ENCODE results near the gene RAI2.
A peak's percentile ranks its signal among the peaks of the same experiment; 100 is the strongest.

The RAI2 gene

DNA sequence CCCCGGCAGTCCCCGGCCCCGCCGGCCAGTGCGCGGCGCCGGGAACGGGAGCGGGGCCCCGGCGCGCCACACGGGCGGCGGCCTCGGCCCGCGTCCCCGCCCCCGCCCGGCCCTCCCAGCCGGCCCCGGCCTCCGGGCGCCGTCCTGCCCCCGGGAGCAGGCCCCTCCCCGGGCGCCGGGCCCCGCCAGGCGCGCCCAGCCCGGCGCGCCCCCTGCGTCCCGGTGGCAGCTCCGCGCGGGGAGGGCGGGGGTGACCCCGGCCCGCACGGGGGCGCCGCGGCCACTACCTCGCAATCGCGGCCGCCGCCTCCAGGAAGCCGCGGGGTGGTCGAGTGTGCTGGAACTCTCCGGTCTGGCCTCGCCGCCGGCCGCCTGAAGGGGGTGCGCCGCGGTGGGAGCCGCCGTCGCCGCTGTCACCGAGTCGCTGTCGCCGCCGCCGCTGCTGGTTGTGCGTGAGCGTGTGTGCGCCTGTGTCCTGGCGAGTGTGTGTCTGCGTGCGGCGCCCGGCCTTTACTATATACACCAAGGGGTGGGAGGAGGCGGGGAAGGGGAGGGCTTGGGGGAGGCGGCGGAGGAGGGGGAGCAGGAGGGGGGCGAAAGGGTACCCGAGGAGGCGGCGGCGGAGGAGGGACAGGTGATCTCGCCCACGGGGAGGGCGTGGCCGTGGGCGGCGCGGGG, at the start of gene RAI2:
RAI2 (minus strand) TSS at position 488 of the 678 bp plus-strand sequence. CDS start 59,288 bp downstream, outside the sequence.
- peak; percentile 43 for DNase-seq

GRCh38 chrX:17888421-17888820, 27.3 kb upstream of the RAI2 start:
- no peak for DNase-seq

GRCh38 chrX:17882680-17883079, 21.6 kb upstream of the RAI2 start:
- no peak for DNase-seq

- no peak for DNase-seq
Measured at GRCh38 chrX:17878028-17878670, 17.1 kb upstream of the RAI2 start.

GRCh38 chrX:17876135-17876534, 15.0 kb upstream of the RAI2 start:
- no peak for DNase-seq

GRCh38 chrX:17869580-17869979, 8.5 kb upstream of the RAI2 start:
- DNase-seq: no peak

DNA sequence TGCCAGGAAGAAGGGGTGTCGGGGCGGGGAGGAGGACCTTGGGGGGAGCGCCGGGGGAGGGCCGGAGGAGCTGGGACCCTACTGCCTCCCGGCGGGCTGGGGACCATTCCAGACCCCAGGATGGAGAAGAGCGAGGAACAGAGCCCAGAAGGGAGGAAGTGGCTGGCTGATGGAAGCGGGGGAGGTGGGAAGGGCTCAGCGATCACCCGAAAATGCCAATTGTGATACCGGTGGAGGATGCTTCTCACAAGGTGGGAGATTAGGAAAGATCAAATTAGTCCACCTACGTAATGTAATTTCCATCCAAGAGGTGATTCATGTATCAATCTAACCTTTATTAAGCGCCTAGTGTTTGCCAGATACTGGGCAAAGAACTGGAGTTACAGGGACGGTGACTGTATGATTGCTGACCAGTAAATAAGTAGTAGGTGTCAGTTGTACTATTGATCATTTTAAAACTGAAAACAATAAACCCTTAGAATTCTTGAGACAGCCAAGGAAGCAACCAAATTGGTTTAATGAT, 452 bp upstream of the RAI2 start:
- DNase-seq: no peak

- DNase-seq: peak; percentile 23
Measured at GRCh38 chrX:17860179-17860780, 818 bp downstream of the RAI2 start.

DNA sequence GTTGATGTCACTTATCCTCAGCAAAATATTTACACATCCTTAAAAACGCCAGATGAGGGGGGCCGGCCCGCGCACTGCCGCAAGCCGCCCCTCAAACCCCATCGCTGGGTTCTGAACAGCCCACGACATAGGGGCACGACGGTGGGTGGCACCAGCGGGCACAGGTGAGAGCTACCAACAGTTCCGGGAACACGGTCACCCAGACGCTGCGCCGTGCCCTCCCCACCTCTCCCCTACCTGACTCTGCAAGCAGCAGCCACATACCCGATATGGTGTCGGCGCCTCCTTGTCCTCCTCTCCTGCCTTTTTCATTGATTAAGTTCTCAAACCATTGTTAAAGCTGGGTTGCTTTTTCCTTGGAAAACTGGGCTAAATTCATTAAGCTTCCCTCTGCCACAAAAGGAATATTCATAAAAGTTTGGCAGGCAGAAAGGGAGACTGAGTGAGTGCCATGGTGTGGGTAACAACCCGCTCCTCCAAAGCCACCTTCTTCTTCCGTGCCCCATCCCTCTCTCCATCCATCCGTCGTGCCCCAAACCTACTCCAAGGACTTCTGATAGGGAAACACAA, 1.4 kb downstream of the RAI2 start:
- peak; percentile 39 for DNase-seq

DNA sequence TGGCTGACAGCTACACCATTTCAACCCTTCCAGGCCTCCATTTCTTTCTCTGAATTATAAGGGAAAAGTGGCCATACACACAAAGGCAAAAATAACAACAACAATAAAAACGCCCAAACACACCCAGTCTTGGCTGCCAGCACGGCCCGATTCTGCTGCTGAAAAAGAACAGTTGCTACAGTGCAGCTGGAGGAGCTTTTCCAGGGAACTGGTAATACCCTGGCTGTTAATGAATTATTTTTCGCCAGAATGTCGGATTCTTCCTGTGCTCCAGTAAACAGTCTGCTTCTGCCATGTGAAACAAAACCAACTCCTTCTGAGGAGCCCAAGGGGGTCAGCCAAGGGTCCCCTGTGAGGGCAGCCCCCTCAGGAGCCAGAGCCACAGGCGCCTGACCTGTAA, 6.6 kb downstream of the RAI2 start:
- no peak for DNase-seq

GRCh38 chrX:17854069-17854468, 7.0 kb downstream of the RAI2 start:
- no peak for DNase-seq

- DNase-seq: no peak
Measured at GRCh38 chrX:17851874-17852273, 9.2 kb downstream of the RAI2 start.

DNA sequence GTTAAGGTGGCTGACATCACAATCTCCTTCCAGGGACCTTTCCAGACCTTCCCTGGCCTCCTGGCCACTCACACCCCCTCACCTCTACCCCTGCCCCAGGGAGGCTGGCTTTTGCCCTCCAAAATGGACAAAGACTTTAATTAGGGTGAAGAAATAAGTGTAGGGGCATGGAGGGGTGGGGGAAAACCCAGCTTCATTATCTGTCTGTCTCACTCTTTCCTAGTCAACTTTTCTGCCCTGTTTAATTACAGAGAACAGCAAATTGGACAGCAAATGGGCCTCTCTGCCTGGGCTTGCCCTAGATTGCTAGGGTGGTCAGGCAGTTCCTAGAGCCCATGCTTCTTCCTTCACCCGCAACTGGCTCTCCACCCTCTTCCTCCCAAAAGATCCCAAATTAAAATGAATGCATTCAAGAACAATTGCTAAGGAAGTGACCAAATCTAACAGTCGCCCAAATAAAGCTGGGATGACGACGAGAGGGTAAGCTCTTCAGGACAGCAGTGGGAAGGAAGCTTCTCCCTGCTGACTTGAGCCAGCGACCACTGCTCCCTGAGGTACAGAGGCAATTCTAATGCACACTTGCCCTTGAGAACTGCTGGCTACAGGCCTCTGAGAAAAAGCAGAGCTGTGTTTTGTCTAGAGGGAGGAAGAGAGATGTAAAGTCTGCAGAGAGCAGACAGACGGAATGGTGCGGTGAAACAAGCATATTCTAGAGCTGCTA, 12.4 kb downstream of the RAI2 start:
- DNase-seq: no peak

DNA sequence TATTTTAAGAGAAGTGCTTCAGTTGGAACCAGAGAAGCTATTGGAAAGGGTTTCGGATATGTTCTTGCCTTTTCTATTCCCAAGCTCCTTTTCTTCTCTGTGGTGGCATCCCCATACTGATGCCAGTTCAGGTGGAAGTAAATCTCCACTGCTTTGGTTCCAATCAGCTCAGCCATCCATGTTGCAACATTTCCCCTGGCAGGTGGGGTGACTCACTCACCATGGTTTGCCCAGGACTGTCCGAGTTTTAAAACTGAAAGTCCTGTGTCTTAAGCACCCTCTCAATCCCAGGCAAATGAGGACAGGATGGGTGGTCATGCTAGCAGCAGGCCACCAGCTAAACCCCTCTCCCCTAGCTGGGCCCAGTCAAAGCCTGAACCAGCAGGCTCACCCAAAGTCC, 15.1 kb downstream of the RAI2 start:
- no peak for DNase-seq

DNA sequence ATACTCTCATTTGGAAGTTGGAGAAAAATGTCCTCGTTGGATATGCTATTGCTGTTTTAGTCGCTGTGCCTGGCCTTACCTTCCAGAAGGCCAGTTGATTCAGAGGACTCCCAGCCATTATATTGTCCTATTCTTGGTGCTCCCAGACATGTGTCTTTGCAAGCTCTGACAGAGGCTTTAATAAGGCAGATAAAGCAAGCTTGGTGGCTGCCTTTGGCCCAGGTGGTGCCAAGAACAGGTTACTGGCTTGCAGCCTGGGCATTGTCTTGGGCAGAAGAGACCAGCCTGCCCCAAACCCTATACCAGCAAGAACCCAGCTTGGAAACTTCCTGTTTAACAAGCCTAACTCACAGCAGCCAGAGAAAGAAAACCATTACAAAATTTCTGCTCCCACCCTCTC, 16.9 kb downstream of the RAI2 start:
- no peak for DNase-seq

GRCh38 chrX:17842769-17843525, 18.2 kb downstream of the RAI2 start:
- DNase-seq: no peak

- no peak for DNase-seq
Measured at GRCh38 chrX:17839269-17839668, 21.8 kb downstream of the RAI2 start.

DNA sequence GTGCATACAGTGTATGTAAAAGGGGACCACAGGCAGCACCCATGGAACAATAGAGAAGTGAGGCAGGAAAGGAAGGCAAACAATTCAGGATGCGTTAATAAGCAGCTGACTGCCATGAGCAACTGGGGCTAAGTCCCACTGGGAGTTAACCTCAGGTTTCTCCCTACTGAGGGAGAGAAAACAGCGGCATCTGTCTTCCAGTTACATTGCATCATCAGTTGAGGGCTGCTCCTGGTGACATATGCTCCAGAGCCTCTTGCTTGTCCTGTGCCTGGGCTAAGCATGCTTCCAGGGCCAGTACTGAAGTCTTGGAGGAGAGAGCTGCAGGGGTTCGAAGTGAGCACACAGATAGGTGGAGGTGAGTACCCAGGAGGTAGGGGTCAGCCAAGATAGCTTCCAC, 24.3 kb downstream of the RAI2 start:
- DNase-seq: no peak

DNA sequence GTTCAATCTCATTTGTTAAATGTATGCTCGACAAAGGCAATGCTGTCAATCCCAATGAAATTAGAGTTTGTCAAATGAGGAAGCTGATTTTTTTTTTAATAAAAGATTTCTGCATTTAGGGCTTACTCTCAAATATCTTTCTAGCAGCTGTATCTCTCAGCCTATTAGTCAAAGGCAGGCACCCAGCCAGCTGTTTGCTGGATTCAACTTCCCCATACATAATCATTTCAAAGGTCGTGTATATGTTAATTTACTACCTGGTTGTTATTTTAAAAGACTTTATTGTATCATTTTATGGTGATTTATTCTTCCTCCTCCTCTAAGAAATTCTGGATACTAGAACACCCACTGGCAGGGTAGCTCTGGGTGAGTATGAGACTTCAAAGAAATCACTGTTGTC, 27.1 kb downstream of the RAI2 start:
- no peak for DNase-seq

DNA sequence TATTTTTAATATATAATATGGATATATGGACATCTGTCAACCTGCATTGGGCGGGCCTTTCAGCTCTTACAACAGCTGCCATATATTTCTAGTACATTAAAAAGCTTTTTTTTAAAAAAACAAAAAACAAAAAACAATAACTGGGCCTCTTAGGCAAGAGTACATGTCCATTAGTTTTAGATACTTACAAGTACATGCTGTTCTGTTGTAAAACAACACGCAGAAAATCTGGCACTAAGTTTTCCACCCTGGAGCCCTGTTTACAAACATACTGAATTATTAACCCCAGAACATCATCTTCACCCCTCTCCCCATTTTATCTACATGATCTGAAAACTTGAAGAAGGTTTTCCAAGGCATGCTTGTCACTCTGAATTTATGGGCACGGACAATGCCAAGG, 29.8 kb downstream of the RAI2 start:
- DNase-seq: no peak

- no peak for DNase-seq
Measured at GRCh38 chrX:17830211-17830610, 30.9 kb downstream of the RAI2 start.

- DNase-seq: no peak
Measured at GRCh38 chrX:17829566-17829965, 31.5 kb downstream of the RAI2 start.
